Mucosa of descending colon (tissue), 3 donors: Measurements from ENCODE around the gene IGDCC3. TPM values are rescaled to one million over a fixed set of nuclear protein-coding genes. Genes with fewer than 3 reads are reported as not detected.
A peak's percentile ranks its signal among the peaks of the same experiment; 100 is the strongest.

ENCODE experiments used
- ATAC-seq: fragments of 200-7000 bp; cut with Tn5 transposase; one replicate; pipeline ENCODE4 v1.9.1; 2020; ENCODE audit warnings: mild to moderate bottlenecking, moderate library complexity
- DNase-seq, 3 donors: peaks; one replicate each; pipeline ENCODE4 v3.0.0-alpha.2; 2020
- H3K36me3 ChIP-seq: fragments of 200-600 bp; one replicate; pipeline ENCODE4 v1.8.0; 2021; ENCODE audit warnings: low read depth, mild to moderate bottlenecking
- H3K4me1 ChIP-seq: fragments of 200-600 bp; one replicate; pipeline ENCODE4 v1.8.0; 2021; ENCODE audit warnings: low read depth, mild to moderate bottlenecking
- H3K4me3 ChIP-seq: fragments of 200-600 bp; one replicate; pipeline ENCODE4 v1.8.0; 2021; ENCODE audit warnings: mild to moderate bottlenecking
- H3K9me3 ChIP-seq: fragments of 200-600 bp; one replicate; pipeline ENCODE4 v1.8.0; 2021; ENCODE audit warnings: mild to moderate bottlenecking
- intact Hi-C, 2 donors: fragments of 100-400 bp; cut with DNase I in 1 of 2; cut with micrococcal nuclease in 1 of 2; formaldehyde crosslinking; loops; one replicate each; pipeline versions ENCODE4 v1.11.0 to v1.11.1; 2022; cut with DNase I, micrococcal nuclease
- total RNA-seq, 3 donors: library from RNA; stranded (reverse); fragmentation: NEBNext Ultra II Directional in 2 of 3; extraction: Animal tissue kit (Norgen Biotek cat#: 25700) in 2 of 3; gene quantifications; one replicate each; pipeline versions ENCODE4 v1.2.1 to v1.2.4, GENCODE V29; 2021 to 2023
- TF ChIP-seq, protein P1 (sequence below): fragments of 200-600 bp; IDR thresholded peaks from one replicate; pipeline ENCODE4 v1.8.0; 2022; ENCODE audit warnings: antibody characterized with exemption, mild to moderate bottlenecking
- donor health status: DM: no; HTN: no; CAD: no; lungs with moderate emphysema.
- donor health status: DM: no; HTN: no; CAD: no.
- donor health status: DM: no; HTN: yes; CAD: no.

The IGDCC3 gene
- total RNA-seq, 3 donors from 2014 or later, result 0.51 TPM; not detected in 2

GRCh38 chr15:65328506-65329287 is 49.1 kb downstream of the IGDCC3 start:
- TF ChIP-seq, protein P1, sequence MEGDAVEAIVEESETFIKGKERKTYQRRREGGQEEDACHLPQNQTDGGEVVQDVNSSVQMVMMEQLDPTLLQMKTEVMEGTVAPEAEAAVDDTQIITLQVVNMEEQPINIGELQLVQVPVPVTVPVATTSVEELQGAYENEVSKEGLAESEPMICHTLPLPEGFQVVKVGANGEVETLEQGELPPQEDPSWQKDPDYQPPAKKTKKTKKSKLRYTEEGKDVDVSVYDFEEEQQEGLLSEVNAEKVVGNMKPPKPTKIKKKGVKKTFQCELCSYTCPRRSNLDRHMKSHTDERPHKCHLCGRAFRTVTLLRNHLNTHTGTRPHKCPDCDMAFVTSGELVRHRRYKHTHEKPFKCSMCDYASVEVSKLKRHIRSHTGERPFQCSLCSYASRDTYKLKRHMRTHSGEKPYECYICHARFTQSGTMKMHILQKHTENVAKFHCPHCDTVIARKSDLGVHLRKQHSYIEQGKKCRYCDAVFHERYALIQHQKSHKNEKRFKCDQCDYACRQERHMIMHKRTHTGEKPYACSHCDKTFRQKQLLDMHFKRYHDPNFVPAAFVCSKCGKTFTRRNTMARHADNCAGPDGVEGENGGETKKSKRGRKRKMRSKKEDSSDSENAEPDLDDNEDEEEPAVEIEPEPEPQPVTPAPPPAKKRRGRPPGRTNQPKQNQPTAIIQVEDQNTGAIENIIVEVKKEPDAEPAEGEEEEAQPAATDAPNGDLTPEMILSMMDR, result no peak
- intact Hi-C loops, result no loop called here
- H3K36me3 ChIP-seq, result no peaks in the 10 kb centered on the region
- no peak for DNase-seq
- no peaks in the 10 kb centered on the region for H3K9me3 ChIP-seq
- ATAC-seq, result no peak
- no peak overlapping the region for H3K4me3 ChIP-seq
- no peaks in the 10 kb centered on the region for H3K4me1 ChIP-seq

DNA sequence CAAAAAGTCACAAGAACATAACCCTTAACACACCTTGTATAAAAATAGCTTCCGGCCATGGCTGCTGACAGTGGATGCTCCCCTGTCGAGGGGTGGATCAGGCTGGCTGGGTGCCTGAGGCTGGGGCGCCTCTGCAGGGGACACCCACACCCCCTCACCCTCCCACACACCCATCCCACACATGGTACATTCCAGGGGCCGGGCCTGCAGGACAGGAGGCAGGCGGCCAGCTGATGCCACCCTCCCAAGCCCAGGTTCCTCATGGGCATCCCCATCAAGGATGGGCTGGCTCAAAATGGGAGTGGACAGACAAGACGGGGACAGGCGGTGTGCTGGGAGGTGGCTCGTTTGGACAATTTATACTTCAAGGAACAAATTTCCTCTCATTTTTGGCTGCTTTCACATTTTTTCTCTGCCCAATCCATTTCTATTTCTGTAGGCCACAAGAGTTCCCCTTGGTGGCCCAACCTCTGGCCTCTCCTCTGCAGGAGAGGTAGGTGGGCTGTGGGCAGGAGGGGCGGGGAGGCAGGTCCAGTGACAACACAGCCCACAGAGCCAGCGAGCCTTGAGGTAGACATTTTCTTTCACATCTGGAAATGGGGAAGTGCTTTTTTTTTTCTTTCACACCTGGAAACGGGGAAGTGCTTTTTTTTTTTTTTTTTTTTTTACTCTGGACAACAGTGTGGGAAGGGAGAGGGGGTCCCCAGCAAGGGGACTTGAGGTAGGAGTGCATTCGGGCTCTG is 50.0 kb downstream of the IGDCC3 start:
- no peak overlapping the region for H3K4me3 ChIP-seq
- no peak for ATAC-seq
- no peaks in the 10 kb centered on the region for H3K9me3 ChIP-seq
- intact Hi-C loops, result no loop called here
- DNase-seq, result no peak
- H3K4me1 ChIP-seq, result no peaks in the 10 kb centered on the region
- TF ChIP-seq, protein P1, result no peak
- no peaks in the 10 kb centered on the region for H3K36me3 ChIP-seq

DNA sequence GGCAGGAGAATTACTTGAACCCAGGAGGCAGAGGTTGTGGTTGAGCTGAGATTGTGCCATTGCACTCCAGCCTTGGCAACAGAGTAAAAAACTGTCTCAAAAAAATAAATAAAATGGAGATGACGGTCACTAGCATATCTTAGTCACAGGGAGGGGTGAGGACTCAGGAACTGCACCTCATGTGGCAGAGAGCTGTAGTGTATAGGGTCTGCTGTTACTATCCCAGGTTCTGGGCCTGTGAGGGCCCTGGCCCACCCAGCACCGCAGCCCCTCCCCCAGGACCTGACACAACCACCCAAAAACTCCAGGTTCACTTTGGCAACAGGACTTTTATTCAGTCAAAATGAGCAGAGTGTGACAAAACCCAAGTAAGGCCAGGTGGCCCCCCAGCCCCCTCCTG is 51.0 kb downstream of the IGDCC3 start:
- intact Hi-C loops, result no loop called here
- TF ChIP-seq, protein P1, result no peak
- H3K4me3 ChIP-seq, result no peak overlapping the region
- H3K36me3 ChIP-seq, result no peaks in the 10 kb centered on the region
- ATAC-seq (no peak), DNase-seq (no peak)
- H3K9me3 ChIP-seq, result no peaks in the 10 kb centered on the region
- H3K4me1 ChIP-seq, result no peaks in the 10 kb centered on the region

GRCh38 chr15:65326117-65326526 is 51.7 kb downstream of the IGDCC3 start:
- no peak for DNase-seq
- TF ChIP-seq, protein P1, result no peak
- H3K9me3 ChIP-seq, result no peaks in the 10 kb centered on the region
- no peak overlapping the region for H3K4me3 ChIP-seq
- no peaks in the 10 kb centered on the region for H3K36me3 ChIP-seq
- H3K4me1 ChIP-seq, result no peaks in the 10 kb centered on the region
- peak; percentile 60 for ATAC-seq
- intact Hi-C loops, result no loop called here

DNA sequence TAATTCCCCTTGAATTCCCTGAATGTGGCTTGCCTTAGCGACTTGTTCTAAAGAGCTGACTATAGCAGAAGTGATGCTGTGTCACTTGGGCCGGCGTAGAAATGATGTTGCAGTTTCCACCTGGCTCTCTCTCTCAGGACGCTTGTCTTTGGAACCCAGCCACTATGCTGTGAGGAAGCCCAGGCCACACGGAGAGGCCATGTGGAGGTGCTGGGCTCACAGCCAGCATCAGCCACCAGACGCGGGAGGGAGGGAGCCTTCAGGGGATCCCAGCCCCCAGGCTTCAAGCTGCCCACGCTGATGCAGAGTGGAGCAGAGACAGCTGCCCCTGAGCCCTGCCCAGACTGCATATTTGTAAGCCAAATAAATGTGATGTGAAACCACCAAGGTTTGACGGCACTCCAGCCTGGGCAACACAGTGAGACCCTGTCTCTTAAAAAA is 54.7 kb downstream of the IGDCC3 start:
- no peak for DNase-seq
- no peaks in the 10 kb centered on the region for H3K4me1 ChIP-seq
- TF ChIP-seq, protein P1, result no peak
- intact Hi-C loops, result no loop called here
- ATAC-seq, result no peak
- no peak overlapping the region for H3K4me3 ChIP-seq
- H3K36me3 ChIP-seq, result no peaks in the 10 kb centered on the region
- no peaks in the 10 kb centered on the region for H3K9me3 ChIP-seq
